Forelimb muscle (tissue), 1 donor: Measurements from ENCODE around the gene DUSP1. TPM values are rescaled to one million over a fixed set of nuclear protein-coding genes. Genes with fewer than 3 reads are reported as not detected.
"Not testable (repeated sequence)": the region's sequence is repeated elsewhere in the genome, so short reads cannot be mapped to it uniquely, and the experiment has no call there.

Experiments
- DNase-seq: peaks from one replicate; pipeline ENCODE4 v3.0.0-alpha.2; 2013; ENCODE audit warnings: low read depth
- polyA plus RNA-seq: library from polyadenylated mRNA; unstranded; fragments of 120-200 nt; gene quantifications from one replicate; pipeline ENCODE4 v1.2.1, GENCODE V29; 2013; ENCODE audit not compliant: insufficient read length

DUSP1 gene
- polyA plus RNA-seq, 1 donor: 71.1 TPM

DNA sequence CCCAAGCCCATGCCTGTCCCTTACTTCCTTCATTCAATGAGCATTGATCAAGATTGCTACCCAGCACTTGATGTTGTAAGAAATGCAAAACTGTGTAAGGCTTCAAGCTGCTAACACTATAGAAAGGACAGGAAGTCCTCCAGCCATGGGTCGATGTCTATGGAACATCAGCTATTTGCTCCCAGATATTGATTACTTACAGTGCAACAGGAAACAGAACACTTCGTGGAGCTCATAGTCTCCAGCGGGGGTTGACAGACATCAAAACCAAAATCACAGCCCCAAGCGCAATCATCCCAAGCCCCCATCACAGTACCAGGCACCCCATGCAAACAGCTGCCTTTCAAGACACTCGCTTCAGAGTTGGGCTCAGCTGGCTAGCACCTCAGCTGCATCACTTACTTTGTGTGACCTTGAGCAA, 26.8 kb upstream of the DUSP1 start:
- no peak for DNase-seq

DNA sequence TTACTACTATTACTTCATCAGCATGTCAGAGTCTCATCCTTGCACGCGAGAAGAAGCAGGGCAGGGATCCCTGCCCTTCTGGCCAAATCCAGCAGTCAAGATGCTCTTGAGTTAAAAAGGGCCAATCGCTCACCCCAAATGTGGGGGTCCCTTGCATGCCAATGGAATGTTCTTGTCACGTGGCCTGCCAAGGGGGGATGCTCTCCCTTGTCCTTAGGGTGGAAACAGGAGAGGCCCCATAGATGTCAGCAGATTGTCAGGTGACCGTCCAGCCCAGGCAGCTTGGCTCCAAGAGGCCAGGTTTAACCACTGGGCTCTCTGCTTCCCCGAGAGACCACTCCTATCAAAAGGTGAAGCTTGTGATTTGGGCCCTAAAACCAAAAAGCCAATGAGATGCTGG, 25.3 kb upstream of the DUSP1 start:
- DNase-seq: no peak

DNA sequence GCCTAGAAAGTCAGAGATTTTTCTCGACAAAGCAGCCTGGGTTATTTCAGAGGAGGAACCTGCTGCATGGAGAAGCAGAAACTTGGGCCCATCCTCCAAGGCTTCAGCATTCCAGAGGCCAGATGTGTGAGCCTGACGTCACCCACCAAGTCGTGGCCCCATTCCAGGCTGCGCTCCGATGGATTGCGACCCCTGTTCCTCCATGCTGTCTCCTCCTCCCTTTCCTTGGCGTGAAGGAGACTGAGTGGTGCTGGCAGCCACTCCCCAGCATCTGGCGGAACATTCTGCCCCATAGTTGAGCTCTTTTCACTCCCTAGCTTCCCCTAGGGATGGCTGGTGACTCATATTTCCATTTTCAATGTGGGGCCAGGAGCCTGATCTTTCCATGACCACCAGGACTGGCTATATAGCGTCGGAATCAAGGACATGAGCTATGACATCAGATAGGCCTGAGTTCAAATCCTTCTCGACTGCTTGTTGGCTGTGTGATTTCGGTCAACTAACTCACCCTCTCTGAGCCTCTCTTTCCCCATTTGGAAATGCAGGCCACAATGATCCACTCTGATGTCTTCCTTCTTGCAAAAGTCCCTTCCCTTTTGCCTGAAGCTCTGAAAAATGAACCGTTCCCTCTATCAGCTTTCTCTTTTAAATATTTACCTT, 24.5 kb upstream of the DUSP1 start:
- peak; percentile 96 for DNase-seq

DNA sequence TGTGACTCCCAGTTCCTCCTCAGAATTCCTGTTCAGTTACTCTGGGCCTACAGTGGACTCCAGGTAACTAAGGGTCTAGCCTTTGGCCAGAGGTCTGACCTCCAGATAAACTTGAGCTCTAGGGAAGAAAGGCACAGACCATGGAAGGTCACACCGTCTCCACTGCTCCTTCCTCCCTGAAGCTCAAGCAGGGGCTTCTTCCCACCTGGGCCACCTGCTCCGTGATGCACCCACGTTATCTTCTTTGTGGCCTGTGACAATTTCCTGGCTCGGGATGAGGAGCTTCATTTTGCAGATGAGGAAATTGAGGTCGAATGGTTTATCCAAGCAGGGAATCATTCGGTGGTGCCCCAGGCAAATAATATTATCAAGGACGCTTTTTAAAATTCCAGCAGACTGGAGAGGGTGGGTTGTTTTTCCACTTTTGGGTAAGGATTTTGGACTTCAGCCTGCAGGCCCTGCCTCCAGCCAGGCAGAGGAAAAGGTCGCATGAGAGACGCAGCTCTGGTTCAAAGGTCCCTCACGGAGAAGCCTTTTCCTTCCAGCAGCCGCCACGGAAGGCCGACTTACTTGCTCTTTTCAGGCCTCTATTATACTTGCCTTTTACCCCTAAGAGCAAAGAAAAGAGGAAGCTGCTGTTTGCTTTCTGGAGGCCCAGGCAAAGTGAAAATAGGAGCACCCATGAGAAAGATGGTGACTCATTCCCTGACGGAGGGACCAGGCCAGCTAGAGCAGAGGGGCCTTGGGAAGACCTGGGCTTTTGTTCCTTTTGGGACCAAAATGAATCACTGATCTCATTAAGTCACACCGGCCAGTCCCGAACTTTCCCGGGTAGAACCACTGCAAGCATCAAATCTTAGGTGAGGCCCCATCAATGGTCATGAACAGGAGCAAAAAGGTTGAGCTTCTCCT, 22.8 kb upstream of the DUSP1 start:
- DNase-seq: no peak

DNA sequence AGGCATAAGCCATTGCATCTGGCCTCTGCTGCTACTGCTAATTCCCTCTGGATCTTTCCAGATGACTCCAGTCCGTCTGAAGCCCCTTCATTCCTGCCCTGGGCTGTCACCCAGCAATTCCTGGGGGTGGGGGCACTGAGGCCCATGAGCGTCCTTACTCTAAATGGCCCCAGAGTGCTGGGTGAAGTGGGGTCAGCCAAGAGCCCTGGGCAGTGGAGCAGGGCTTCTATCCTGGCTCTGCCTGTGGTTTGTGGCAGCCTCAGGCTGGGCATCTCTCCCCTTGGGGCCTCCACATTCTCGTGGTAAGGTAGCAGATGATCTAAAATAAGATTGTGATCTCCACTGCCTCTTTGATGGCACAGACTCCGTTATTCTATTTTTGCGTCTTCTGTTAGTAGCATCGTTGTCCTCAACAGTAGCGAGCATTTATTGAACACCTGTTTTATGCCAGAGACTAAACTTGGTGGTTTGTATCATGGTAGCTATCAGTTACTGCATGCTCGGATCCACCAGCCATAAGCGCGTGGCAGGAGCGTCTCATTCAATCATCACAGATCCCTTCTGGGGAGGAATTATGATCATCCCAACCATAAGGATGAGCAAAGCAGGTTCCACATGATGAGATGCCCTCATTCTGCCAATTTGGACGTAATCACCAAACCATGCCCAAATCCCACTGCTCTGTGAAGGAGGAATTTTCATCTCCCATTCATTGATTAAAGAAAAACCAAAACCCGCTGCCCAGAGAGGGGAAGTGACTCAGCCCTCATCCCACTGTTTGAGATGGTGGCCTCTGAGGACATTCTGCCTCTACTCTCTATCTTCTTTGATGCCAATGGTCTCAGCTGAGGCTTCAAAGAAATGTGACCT, 21.9 kb upstream of the DUSP1 start:
- DNase-seq: no peak

DNA sequence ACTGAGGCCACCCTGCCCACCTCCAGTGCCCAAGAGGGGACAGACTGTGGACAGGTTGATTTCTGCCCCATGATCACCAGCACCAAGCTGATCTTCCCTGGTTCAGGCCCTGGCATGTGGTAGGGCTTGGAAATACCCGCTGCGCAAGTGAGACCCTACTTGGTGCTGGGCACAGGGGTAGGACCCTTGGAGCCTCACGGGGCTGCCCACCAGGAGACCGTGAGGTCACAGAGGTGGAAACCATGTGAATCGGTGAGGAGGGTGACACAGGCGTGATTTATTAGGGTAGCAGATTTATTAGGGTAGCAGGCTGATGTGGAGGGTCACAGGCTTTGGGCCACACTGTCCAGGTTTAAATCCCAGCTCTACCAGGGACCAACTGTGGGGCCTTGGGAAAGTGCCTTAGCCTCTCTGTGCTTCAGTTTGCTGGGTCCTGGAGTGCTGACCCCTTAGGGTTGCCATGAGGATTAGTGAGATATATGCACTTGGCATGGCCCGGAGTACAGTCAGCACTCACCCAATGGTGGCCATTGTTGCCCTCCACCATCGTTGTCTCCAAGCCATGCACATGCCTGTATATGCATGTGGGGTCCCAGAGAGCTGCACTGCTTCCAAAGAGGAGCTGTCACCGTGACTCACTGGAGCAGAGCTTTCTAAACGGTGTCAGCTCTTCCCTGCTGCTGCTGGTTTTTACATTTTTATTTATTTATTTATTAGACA, 20.9 kb upstream of the DUSP1 start:
- no peak for DNase-seq

DNA sequence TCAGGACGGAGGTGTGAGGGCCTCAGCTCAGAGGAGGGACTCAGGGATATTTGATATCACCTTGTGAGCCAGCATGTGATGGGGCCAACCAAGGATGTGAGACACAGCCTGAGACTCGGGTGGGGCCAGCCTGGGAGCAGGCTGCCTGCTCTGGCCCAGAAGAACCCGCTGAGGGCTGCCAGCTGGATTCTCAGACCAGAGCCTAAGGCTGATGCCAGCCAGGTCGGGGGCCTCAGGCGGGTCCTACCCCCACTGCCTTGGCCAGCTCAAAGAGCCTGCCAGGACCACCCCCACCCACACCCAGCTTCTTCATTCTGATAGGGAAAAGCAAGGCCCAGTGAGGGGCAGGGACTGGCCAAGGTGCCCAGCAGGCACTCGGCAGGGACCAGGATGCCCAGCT, 20.3 kb upstream of the DUSP1 start:
- DNase-seq: no peak

DNA sequence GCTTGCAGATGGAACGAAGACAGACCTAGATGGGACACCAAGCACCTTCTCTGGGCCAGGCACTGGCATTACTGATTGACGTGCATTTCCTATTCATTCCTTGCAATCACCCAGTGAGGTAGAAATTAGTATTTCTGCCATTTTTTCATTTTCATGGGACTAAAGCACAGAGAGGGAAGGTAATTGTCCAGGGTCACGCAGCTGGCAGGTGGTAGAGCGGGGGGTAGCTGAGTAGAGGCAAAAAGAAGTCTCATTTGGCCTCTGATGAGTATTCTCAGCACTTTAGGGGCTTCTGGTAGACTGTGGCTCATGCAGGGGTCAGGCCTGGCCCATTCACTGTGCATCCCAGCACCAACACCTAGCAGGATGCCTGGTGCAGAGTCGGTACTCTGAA, 19.5 kb upstream of the DUSP1 start:
- no peak for DNase-seq

DNA sequence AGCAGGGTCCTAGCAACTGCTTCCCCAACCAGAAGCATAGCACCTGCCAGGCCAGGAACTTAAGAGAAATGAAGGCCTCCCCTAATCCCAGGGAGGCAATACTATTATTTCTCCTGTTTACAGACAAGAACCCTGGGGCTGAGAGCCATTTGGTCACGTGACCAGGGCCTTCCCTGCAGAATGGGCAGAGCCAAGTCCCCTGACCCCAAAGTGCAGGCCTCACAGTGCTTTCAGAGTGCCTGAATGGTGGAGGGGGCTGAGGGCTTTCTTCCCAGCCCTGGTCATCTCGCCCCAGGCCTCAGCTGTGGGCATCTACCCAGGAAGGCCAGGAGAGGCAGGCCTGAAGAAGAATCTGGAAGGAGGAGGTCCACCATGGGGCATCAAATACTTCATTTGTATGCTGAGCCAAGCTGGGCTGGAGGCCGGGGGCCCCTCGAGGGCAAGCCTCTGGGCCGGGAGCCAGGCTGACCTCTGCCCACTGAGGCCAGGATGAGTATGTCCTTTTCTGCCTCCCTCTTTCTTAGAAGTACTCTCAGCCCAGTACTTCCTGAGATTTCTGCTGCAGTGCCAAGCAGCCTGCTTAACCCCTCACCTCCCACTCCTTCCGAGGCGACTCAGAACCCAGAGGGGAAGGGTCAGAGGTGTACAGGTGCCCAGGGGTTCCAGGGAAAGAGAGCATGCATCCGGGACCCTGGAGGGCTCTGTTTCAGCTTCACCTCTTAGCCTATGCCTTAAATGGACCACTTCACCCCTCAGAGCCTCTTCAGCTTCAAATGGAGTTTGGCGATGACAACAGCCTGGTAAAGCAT, 18.9 kb upstream of the DUSP1 start:
- no peak for DNase-seq

DNA sequence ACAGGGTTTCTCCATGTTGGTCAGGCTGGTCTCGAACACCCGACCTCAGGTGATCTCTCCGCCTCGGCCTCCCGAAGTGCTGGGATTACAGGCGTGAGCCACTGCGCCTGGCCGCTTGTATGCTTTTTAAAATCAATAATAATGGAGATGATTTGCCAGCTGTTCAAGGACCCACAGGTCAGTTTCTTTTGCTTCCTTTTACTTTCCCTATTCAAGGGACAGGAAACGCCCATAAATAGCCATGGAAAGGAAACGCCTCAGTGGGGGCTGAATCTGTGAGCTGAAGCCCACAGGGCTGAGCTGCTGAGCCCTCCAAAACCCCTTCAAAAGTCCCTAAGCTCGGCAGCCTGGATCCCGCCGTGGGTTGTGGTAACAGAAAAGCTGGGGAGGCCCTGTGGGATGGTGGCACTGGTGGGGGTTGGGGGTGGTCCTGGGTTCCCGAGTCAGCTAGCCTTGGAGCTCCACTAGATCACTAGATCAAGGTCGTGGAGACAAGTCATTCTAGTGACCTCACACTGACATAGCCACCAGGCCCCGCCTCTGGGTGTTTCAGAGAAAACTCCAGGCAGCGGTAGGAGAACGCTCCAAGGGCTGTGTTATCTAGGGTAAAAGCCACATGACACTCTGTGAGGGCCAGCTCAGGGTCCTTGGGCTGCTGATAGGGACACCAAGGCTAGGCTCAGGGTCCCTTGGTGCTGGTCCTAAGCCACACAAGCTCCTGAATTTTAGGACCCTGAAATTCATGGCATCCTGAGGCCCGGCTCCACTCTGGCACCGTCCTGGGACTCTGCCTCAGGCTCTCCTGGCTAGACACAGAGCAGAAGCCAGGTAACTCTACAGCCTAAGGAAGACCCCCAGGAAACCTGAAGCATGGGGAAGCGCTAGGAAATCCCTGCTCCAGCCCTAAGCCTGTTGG, 18.0 kb upstream of the DUSP1 start:
- no peak for DNase-seq

DNA sequence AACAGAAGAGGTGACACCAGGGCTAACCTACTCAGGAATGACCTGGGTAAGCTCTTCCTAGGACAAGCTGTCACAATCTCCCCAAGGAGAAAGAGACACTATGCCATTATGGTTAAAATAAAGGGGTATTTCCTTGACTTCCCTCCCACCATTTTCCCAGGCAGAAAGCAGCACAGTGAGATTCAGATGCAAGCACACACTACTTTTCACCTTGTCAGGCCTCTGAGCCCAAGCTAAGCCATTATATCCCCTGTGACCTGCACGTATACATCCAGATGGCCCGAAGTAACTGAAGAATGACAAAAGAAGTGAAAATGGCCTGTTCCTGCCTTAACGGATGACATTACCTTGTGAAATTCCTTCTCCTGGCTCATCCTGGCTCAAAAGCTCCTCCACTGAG, 16.5 kb upstream of the DUSP1 start:
- not testable (repeated sequence) for DNase-seq

DNA sequence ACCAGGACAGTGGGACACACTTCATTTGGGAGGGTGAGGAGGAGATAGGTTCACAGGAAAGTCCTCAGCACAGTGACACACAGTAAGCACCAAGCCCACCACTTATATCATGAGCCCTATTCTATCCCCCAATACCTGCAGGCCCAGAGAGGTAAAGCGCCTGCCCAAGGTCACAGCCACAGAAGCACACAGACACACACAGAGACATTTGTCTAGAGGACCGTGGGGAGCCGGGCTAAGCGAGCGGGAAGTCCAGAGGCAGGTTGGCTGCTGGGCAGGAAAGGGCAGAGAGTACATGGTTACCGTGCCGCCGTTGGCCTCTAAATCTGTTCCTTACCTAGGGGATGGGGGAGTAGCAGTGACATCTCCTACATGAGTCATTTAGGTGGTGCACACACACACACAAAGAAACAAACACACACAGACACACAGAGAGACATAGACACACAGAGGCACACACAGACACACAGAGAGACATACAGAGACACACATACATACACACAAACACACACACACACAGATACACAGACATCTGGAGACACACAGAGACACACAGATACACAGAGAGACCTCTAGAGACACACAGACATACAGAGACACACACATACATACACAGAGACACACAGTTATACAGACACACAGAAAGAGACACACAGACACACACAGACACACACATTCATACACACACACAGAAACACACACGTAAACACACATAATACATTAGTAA, 15.9 kb upstream of the DUSP1 start:
- no peak for DNase-seq

DNA sequence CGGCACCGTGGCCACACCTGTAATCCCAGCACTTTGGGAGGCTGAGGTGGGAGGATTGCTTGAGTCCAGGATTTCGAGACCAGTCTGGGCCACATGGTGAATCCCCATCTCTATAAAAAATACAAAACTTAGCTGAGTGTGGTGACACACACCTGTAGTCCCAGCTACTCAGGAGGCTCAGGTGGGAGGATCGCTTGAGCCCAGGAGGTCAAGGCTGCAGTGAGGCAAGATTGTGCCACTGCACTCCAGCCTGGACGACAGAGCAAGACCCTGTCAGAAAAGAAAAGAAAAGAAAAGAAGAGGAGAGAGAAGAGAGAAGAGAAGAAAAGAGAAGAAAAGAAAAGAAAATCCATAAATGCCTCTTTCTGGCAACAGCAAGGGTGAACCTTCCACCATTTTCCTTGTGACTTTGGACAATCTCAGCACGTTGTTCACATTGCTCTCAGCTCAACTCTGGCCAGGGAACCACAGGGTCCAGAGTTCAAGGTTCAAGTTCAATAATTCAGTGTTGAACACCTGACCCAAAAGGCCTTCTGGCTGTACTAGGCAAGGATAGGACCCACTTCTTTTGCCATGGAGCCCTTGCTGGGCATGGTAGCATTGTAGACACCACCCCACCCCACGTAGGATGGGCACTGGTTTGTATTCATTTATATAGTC, 14.6 kb upstream of the DUSP1 start:
- no peak for DNase-seq

DNA sequence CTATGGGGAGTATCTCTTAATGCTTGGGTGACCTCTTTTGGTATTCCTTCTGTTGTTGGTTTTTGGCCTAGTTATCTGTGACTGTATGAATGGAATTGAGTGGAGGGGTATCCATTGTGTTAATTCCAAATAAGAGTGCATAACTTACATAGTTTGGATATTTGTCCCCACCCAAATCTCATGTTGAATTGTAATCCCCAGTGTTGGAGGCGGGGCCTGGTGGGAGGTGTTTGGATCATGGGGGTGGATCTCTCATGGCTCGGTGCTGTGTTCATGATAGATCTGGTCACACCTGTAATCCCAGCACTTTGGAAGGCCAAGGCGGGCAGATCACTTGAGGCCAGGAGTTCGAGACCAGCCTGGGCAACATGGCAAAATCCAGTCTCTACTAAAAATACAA, 13.2 kb upstream of the DUSP1 start:
- not testable (repeated sequence) for DNase-seq

DNA sequence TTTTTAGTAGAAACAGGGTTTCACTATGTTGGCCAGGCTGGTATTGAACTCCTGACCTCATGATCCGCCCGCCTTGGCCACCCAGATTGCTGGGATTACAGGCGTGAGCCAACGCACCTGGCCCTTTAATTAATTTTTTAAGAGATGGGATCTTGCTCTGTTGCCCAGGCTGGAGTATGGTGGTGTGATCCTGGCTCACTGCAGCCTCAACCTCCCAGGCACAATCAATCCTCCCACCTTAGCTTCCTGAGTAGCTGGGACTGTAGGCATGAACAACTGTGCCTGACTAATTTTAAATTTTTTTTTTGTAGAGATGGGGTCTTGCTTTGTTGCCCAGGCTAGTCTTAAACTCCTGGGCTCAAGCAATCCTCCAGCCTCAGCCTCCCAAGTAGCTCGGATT, 12.3 kb upstream of the DUSP1 start:
- not testable (repeated sequence) for DNase-seq

DNA sequence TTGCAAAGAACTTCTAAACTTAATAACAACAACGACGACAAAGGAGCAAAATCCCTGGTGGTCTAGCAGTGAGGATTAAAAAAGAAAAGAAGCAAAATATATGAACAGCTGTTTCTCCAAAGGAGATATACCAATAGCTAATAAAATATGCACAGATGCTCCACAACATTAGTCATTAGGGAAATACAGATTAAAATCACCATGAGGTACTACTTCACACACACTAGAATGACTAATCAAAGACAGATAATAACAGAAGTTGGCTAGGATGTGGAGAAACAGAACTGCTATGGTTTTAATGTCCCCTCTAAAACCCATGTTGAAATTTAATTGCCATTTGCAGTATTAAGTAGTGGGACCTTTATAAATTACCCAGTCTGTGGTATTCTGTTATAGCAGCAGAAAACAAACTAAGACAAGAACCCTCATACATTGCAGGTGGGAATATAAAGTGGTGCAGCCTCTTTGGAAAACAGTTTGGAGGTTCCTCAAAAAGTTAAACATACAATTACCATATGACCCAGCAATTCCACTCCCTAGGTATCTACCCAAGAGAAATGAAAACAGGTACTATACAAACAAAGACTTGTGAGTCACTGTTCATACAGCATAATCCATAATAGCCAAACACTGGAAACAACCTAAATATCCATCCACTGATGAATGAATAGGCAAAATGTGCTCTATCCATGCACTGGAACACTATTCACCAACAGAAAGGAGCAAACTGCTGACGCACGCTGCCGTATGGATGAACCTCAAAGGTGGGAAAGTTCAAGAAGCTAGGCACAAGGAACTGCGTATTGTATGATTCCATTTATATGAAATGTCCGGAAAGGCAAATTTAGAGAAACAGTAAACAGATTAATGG, 11.4 kb upstream of the DUSP1 start:
- DNase-seq: no peak

DNA sequence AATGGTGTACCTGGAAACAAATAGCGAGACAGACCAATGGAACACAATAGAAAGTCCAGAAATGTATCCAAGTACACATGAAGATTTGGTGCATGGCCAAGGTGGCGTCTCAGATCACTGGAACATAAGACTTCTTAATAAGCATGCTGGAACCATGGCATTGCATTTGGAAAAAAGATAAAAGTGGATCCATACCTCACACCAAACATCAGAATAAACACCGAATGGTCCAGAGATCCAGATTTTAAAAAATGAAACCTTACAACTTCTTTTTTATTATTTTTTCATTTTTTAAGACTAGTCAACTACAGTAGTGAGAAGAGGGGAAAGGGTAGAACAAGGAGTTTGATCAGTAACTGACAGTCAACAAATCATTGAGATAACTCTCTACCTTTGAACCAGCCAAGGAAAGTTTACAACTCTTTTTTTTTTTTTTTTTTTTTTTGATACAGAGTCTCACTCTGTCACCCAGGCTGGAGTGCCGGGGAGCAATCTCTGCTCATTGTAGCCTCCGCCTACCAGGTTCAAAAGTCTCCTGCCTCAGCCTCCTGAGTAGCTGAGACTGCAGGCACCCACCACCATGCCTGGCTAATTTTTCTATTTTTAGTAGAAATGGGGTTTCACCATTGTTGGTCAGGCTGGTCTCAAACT, 8.8 kb upstream of the DUSP1 start:
- no peak for DNase-seq
